SKM-1 treated with dmso at 0.1 percent for 144 hours (cell line): ENCODE results near the gene PCYT1B.
A peak's percentile ranks its signal among the peaks of the same experiment; 100 is the strongest.

Source experiments
- DNase-seq: peaks from one replicate; lab custom pipeline; 2025; ENCODE audit not compliant: unreplicated experiment; lab: John Stamatoyannopoulos, UW

The PCYT1B gene

DNA sequence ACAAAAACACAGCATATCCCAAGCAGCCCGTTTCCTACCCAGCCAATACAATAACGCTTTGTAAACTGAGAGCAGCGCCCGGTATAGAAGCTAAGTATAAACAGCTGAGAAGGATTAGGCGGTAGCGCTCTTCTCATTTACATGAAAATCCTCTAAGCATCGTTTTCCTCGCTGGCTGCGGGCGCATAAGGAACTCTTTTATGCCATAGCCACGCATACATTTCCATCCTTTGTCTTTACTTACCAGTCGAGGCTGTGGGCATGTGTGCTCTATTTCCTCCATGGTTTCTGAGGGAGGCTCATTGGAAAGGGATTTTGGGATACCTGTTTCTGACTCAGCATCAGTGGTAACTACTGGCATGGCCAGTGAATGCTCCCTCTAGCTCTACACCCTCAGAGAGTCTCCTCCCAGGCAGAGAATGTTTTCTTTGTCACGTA is 383 bp downstream of the PCYT1B start:
- no peak for DNase-seq

DNA sequence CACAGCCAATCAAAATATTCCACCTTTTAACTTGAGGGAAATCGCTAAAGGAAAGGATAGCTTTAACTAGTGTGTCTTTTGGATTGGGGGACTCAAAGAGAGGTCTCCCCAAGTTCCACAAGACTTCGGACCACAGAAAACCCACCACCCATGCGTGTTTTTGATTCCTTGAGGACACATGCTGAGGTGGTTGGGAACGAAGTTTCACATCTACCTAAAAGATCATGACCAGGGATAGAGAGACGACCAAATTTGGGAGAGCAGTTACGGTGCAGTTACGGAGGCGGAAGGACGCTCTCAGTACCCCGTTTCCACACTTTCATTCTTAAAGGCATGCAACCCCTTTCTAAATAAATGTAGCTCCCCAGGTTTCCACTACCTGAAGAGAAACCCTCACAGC is 1.1 kb downstream of the PCYT1B start:
- no peak for DNase-seq

DNA sequence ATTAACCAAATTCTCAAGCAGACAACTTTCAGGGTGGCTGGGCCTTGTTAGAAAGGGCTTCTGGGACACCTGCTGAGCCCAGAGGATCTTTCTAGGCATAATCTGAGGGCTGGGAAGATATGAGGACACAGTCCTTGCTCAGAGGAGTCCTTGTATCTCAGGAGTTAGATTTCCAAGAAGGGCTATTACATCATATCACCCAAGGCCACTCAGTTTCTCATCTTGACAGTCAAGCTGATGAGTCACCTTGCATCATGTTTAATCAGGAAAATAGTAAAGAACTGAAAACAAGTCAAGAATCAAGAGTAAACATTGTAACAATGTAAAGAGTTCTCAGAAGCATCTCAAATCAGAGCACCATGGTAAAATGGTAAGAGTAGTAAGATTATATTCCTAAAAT is 4.0 kb downstream of the PCYT1B start:
- no peak for DNase-seq

DNA sequence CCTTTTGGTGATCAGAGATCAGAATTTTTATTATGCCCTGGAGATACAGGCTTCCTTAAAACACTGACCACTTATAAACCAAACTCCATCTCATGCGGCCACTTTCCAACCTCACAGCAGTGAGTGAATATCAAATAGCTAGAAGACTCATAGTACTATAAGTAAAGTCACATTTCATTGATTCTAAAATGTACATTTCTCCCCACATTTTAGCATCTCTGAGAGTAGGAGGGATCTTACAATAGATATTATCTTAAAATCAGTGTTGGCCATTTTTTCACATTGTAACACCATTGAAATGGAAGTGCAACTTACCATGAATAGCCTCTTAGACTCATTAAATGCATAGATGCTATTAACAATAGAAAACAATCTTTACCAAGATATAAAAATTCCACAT is 17.4 kb downstream of the PCYT1B start:
- no peak for DNase-seq

DNA sequence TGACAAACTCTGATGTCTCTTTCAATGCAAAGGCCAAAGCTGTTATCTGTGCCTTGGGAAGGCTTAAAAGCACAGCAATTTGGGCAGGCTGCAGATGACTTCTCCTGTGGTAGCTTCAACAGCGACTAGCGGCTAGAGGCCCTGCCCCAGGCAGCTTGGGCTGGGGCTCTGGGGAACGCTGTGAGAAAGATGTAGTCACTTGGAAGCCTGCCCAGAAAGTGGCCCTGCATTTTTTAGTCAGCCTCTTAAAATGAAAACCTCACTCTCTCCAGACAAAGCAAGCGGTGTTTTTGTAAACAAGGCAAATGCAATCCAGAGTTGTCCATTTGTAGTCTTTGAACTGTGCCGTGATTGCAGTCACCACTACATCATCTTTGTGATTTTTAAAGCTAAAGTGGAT is 27.5 kb downstream of the PCYT1B start:
- DNase-seq = no peak

DNA sequence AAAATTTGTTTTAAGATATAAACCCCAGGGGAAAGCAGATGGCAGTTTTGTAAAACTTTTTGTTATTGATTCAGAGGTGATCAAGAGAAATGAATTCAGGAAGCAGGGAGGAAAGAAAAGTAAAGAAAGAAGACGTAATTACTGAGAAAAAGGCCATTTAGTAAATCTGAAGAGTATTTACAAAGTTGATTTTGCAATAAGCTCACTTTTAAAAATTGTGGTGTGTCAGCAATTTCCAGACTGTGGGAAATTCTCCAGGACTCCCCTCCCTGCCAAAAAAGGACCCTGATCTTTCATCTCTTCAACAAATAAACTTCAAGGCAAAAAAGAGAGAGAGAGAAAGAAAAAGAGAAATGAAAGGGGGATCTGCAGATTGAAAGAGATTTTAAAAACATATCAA is 36.6 kb downstream of the PCYT1B start:
- DNase-seq = no peak

DNA sequence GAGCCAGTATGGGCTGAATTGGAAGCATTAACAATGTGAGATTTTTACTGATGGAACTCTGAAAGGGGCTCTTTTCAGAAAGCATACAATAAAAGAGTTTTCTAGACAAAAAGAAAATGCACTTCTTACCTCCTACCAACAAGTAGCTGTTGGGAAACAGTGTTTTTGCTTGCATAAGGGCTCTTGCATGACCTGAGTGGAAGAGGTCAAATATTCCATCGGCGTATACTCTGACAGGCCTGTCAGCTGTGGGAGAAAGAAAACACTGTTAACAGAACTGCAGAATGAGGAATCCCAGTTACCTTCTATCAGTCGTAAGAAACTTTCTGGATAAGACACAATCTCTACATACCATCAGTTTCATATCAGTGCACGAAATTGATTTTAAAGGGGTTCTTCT is 39.5 kb downstream of the PCYT1B start:
- peak; percentile 51 for DNase-seq

DNA sequence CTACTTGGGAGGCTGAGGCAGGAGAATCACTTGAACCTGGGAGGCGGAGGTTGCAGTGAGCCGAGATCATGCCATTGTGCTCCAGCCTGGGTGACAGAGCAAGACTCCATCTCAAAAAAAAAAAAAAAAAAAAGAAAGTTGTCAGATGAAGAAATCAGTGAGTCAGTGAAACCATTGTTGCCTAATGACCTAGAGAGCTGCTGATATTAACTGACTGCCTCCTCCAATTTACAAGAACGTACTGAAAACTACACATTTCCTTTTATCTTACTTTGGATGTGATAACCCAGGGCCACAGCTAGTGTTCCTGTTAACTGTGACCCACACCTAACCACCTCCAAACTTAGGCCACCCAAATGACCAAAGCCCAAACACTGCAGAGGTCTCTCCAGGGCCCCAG is 41.2 kb downstream of the PCYT1B start:
- DNase-seq = peak; percentile 53

DNA sequence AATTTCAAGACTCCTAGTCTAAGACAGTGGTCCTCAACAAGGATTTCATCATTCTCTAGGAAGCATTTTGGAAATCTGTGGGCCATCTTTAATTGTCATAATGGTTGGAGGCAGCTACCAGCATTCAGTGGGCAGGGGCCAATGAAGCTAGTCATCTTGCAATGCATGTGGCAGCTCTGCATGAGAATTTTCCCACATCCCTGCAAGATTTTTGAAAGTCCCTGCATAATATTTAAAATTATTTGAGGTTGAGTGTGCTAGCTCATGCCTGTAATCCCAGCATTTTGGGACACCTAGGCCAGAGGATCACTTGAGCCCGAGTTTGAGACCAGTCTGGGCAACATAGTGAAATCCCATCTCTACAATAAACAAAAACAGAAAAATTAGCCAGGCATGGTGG is 44.0 kb downstream of the PCYT1B start:
- no peak for DNase-seq

DNA sequence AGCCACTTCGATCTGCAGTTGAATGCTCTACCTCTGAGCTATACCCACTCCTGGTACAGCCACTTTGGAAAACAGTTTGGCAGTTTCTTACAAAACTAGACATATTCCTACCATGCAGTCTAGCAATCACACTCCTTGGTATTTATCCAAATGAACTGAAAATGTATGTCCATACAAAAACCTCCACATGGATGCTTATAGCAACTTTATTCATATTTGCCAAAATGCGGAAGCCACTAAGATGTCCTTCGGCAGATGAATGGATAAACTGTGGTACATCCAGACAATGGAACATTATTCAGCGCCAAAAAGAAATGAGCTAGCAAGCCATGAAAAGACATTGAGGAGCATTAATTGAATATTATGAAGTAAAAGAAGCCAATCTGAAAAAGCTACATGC is 45.3 kb downstream of the PCYT1B start:
- no peak for DNase-seq

DNA sequence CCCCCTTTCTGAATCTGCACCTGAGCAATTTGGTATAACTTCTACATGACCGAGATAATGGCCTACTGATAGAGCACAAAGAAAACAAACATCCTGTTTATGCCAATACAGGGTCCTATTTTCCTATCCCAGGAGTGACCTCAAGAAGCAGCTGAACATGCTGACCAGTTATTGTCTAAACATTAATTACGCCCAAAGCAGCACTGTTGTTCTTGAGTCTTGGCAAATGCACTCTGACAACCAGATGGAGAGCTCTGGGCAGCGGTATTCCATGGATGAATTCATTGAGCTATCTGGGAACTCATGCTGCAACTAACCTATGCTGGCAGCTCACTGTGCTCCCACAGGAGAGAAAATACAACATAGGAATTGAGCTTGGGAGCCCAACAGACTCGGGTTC is 52.6 kb downstream of the PCYT1B start:
- no peak for DNase-seq

DNA sequence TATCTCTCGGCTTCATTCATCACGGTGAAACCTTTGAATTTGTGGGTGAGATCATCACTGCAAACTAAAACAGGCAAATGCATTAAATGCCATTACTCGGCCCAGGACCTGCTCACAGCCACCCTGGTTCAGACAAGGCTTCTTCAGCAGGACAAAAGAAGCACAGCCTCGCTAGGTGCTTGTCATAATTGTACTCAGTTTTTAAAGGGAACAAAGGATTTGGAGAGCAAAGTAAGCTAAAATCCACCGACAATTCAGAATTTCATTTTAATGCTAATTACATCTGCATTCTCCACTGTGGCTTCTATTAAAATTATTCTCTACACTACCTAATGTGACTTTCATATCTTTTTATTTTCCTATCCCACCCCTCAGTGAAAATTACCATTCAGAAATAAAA is 57.0 kb downstream of the PCYT1B start:
- no peak for DNase-seq

DNA sequence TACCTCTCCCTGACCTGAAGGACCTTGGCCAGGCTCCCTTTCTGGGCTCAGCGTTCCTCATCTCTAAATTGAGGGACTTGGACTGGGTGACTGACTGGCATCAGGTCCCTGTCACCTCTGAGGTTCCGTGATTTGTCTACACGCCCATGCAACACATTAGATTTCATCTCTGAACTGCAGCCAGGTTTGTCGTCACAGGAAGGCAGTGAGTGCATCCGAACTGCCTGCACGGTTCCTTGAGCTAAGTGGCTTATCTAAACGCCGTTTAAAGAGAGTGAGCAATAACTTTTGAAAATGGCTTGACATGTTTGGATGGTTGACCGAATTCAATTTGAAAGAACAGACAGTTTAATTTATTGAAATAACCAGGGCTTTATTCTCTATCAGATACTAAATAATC is 70.1 kb downstream of the PCYT1B start:
- DNase-seq = no peak

DNA sequence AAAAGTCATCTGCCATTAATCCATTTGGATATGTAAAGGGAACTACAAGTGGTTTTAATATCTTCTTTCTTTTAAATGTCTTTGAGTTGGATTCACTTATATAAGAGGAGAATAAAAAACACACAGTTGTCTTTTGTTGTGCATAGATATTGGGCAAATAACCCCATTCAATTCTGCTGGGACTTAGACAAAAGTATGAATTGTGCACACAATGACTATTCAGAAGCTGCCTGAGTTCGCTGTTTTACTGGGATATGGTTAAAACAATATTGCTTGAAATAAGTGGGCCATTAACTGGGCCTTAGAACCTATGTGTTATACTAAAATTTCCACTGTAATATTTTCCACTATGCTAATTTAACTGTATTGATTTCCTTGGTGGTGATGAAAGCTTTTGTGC is 71.7 kb downstream of the PCYT1B start:
- no peak for DNase-seq

DNA sequence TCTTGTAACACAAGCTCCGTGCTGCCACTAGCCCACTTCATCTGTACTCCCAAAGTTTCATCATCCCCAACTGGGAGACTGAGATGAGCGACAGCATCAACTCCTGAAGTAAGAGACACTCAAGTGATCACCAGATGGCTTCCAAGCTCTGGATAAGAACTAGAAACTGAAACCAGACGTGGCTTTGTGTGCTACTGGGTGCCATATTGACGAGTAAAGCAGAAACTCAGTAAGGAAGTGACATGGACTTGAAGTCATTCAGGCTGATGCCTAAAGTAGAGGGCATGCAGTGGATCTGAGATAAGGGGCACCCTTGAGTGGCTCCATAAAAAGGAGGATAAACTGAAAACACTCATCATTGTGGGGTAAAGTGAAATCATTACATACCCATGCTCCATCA is 72.4 kb downstream of the PCYT1B start:
- no peak for DNase-seq

DNA sequence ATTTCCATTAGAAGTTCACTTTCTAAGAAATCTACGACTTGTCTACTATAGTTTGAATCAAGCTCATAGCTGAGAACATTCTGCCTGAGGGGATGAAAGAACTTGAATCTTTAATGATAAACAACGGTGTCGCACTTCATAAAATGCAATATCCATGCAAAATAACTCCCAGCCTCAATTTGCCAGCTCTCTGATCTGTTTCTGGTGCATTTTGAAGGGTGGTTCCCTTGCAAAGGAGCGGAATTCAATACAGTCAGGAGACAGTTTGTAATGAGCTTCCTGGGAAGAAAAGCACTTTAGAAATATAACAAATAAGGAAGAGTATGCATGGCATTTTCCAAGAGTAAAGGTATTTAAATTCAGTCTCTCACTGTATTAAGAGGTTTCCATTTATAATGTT is 80.0 kb downstream of the PCYT1B start:
- DNase-seq = no peak

DNA sequence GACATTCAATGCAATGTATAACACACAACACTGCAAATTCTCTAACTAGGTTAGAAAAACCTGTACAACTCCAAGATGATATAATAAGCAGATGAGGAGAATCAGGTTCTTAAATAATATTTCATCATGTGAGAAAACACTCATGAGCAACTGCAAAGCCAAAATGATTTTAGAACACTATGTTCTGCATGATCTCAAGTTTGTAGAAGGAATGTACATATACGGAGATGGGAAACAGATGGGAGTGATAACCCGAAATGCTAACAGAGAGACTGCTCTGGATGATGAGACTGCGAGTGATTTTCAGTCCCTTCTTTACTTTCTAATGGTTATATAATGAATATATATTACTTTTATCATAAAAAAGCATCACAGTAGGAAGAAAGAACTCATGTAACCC is 80.9 kb downstream of the PCYT1B start:
- DNase-seq = no peak

DNA sequence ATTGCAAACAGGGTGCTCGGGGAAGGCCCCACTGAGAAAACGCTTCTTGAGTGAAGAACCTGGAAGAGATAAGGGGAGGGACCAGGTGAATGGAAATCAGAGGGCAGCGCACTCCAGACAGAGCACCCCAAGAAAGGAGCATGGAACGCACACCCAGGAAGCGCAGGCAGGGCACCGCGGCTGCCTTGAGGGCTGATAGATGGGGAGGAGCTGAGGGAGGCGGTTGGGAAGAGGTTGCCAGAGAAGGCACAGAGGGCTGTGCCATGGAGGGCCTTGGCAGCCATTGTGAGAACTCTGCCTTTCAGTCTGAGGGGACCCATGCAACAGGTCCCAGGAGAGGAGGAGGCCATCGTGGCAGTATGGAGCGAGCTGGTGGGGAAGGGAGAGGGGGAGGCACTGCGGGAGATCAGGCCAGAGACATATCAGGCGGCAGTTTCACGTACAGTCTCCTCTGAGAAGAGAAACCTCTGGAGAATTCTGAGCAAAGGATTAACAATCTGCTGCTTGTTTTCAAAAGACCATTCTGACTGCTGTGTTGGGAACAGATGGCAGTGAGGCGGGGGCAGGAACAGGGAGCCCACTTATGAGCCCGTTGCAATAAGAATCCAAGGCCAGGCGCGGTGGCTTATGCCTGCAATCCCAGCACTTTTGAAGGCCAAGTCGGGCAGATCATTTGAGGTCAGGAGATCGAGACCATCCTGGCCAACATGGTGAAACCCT is 83.7 kb downstream of the PCYT1B start:
- no peak for DNase-seq

DNA sequence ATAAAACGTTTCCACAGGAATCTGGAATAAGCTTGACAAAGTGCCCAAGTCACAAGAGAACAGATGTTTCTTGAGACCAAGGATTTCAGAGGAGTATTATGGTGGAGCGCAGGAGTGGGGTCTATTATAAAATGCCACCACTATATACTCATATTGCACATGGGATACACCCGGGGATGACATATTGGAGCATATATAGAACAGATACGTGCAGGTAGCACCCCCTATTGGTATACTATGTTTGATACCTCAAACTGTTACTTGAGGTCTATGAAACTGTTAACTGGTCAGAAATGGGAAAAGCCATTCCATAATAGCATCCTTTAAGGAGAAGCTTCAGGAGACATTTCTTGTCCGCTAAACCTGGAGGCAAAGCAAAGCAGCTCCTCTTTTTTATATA is 86.0 kb downstream of the PCYT1B start:
- DNase-seq = peak; percentile 4

DNA sequence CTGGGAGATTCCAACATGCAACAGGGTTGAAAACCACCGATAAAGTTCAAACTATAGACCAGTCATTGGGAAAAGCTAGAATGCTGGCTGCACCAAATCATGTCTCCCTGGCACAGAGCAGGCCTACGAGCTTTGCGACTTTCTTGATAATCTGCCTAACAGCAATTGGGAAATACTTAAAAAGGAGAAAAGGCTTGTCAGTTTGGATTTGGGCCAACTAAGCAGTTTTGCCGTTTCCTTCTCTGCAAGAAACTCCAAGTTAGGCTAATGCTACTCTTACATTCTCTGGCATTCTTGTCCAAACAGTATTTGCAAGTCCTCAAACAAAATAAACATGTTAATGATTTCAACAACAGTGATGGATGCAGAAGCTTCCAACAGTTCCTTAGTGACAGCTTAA is 94.1 kb downstream of the PCYT1B start:
- no peak for DNase-seq

DNA sequence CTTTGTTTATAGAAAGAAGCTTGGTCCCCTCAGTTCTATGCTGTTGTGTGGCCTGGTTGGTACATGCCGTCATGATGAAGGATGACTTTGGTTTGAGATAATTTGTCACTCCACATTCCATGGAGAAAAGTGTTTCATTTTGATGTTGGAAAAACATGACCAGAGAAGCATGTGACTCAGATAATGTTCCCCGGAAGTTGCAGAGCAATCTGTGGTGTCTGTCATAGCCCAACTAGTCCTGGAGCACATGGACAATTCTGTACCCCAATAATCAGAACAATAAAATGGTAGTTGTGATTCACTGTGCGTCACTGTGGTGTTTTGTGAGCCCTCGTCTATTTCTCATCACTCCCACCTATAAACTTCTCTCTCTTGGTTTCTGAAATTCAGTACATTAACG is 97.0 kb downstream of the PCYT1B start:
- no peak for DNase-seq

DNA sequence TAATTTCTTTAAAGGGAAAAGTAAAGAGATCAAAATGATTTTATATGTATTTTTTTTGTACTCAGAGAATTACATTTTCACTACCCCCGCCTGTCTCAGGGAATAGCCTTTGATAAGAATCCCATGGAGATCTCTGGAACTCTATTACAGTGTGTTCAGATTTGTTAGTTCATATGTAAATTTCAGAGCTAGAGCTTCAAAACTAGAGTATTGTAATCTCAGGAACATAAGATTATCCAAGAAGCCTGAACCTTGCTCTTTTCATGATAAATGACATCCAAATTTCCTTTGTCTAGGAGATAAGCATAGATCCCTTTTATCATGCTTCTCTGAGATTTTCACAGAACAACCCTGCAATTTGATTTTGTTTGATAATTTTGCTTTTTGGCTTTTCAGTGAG is 99.2 kb downstream of the PCYT1B start:
- DNase-seq = no peak

DNA sequence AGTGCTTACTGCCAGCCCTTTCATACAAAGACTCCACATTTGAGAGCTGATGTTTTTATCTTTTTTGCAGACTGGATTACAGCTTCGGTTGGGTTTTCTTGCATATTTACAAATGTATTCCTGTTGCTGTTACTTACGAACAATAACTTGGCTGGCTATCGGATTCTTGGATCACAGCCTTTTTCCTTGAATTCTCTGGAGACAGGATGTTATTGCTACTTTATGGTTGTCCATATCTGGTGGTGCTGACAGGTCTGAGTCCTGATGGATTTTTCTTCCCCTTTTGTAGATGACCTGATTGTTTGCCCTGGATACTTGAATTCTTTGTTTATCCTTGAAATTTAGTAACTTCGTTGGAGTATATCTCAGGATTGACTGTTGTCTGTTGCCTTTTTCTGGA is 104.4 kb downstream of the PCYT1B start:
- DNase-seq = no peak

DNA sequence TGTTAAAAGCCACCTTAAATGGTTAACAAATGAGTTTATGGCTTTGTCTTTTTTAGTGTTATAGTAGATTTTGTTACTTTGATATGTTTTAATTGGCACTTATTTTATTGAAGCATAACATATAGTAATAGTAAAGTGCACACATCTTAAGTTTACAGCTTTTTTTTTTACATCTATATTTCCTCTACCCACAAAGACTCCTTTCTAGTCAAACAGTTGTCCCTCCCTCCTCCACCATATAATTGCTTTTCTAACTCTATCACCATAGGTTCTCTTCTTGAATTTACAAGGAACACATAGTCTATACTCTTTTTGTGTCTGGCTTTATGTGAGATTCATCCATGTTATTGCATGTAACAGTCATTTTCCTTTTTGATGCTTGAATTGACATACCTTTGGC is 110.6 kb downstream of the PCYT1B start:
- no peak for DNase-seq
